GM10266 (cell line): ENCODE results near the gene QRICH2.

ENCODE experiments used
- DNase-seq: peaks from one replicate; pipeline ENCODE4 v3.0.0; 2012; ENCODE audit errors: extremely low spot score
- CTCF ChIP-seq: IDR thresholded peaks from 2 replicates; pipeline ENCODE4 v1.5.1; 2012; ENCODE audit warnings: mild to moderate bottlenecking, low read depth; ENCODE audit not compliant: control insufficient read depth, insufficient read depth; ENCODE audit errors: missing control alignments

QRICH2 gene

DNA sequence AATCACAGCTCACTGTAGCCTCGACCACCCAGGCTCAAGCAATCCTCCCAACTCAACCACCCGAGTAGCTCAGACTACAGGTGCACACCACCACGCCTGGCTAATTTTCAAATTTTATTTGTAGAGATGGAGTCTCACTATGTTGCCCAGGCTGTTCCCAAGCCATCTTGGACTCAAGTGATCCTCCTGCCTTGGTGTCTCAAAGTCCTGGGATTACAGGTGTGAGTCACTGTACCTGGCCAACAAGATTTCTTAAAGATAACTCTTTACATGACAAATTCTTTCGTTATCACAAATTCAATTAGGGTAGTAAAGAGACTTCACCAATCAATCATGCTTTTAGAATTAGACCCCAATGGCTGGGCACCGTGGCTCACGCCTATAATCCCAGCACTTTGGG, 33.2 kb upstream of the QRICH2 start:
- DNase-seq: no peak
- TF ChIP-seq CTCF: no peak

GRCh38 chr17:76337413-76337777, 29.3 kb upstream of the QRICH2 start:
- DNase-seq: no peak
- no peak for TF ChIP-seq CTCF

DNA sequence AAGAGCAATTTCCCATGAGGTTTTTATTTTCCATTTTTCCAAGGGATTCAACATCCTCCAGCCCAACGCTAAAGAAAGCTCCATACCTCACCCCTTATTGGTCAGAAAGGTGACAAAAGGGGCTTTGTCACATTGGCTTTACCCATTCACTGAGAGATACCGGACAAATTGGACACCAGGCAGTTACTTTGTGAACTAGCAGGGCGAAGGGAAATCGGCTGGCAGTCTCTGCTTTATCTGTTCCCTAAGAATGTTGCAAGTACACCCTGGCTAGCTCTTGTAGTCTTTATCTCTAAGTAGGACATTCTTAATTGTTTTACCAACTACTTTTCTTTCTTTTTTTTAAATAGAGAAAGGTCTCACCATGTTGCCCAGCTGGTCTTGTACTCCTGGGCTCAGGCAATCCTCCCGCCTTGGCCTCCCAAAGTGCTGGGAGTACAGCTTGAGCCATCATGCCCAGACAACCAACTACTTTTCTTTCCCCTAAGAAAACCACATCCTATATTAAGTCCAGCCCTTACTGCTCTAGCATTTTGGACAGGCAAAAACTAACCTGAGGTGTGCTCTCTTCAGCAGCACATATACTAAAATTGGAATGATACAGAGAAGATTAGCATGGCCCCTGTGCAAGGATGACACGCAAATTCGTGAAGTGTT, 28.8 kb upstream of the QRICH2 start:
- DNase-seq: no peak

DNA sequence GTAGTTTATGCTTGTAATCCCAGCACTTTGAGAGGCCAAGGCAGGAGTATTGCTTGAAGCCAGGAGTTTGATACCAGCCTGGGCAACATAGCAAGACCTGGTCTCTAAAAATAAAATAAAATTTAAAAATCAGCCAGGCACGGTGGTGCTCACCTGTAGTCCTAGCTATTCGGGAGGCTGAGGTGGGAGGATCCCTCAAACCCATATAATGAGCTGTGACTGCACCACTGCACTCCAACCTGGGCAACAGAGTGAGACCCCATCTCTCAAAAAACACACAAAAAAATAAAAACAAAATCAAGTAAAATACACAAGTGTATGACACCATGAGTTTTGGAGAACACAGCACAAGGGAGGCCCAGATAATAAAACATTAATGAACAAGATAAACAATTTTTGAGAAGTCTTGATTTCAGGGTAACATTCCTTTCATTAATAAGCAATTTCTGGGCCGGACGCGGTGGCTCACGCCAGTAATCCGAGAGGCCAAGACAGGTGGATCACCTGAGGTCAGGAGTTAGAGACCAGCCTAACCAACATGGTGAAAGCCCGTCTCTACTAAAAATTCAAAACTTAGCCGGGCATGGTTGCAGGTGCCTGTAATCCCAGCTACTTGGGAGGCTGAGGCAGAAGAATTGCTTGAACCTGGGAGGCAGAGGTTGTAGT, 27.8 kb upstream of the QRICH2 start:
- DNase-seq: no peak
- no peak for TF ChIP-seq CTCF

More for the DNA sequence above, 28.8 kb upstream of the QRICH2 start:
- no peak for TF ChIP-seq CTCF

DNA sequence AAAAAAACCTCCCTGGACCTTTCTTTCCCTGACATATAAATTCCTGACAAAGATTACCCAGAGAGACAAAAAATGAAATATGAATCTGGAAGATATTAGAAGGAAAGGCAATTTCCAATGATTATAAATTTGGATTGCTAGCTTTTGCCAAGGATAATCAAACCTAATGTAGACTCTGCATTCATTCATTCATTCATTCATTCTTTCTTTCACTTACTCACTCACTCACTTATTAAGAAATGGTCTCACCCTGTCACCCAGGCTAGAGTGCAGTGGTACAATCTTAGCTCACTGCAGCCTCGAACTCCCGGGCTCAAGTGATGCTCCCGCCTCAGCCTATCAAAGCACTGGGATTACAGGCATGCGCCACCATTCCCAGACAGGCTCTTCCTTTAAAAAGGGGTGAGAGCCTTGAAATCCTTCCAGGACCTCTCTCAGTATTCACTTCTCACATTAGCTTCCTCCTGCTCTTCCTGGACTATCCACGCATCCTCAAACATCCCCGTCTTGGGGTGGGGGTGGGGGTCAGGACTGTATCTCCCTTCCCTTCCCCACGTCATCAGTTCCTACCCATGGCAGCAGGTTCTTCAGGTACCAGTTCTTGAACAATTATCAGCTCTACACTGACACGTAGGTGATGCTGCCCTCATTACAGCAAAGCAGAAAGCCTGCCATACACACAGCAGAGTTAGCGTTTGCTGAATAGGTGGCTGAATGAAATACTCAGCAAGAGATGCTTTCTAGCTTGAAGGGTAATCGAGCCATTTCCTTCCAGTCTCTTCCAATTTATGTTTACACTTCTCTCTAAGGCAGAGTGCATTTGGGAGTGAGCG, 25.8 kb upstream of the QRICH2 start:
- TF ChIP-seq CTCF: no peak
- DNase-seq: no peak

DNA sequence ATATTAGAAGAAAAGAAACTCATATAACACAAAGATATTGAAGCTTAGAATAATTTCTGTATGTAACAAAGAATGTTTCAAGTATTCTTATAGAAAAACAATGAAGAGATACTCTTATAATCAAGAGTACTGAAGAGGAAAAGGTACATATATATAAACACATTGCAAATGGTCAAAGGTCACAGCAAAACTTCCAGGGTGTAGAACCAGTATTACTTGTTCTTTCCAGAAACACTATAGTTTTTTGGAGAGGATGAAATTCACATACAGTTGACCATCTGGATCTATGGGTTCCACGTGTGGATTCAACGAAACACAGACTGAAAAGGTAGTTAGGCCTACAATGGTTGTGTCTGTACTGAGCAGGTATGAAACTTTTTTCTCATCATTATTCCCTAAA, 23.0 kb upstream of the QRICH2 start:
- no peak for DNase-seq
- no peak for TF ChIP-seq CTCF
